LNCaP clone FGC (cell line): ENCODE data around the gene TLE7.

Experiments used
- DNase-seq: peaks from one replicate; pipeline ENCODE4 v3.0.0-alpha.2; 2011; ENCODE audit warnings: low read depth
- H3K4me3 ChIP-seq: 2 replicates; pipeline ENCODE4 v1.5.1; 2011; ENCODE audit warnings: mild to moderate bottlenecking, low read depth, low read length, control low read depth
- TF ChIP-seq, protein P1 (sequence below): IDR thresholded peaks from 2 replicates; pipeline ENCODE4 v1.5.1; 2012; ENCODE audit warnings: mild to moderate bottlenecking; ENCODE audit not compliant: control insufficient read depth, insufficient read depth; ENCODE audit errors: extremely low read depth

Gene TLE7

DNA sequence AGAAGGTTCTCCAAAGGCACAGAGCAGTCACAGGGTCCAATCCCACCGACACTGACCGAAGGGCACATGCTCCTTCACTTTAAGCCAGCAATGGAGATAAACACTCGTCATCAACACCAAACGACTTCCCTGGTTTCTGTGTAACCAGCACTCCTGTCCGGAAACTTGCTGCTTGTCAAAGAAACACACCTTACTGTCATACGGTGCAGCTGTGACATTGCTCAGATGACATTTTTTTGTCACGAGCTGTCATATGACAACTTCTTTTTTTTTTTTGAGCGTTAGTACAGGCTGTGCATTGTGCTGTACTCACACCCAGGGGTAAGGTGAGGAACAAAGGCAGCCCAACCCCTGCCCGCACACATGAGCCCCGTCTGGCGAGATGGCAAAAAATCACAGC is 39.2 kb downstream of the TLE7 start:
- H3K4me3 ChIP-seq, result no peak overlapping the region
- DNase-seq, result no peak
- TF ChIP-seq, protein P1, sequence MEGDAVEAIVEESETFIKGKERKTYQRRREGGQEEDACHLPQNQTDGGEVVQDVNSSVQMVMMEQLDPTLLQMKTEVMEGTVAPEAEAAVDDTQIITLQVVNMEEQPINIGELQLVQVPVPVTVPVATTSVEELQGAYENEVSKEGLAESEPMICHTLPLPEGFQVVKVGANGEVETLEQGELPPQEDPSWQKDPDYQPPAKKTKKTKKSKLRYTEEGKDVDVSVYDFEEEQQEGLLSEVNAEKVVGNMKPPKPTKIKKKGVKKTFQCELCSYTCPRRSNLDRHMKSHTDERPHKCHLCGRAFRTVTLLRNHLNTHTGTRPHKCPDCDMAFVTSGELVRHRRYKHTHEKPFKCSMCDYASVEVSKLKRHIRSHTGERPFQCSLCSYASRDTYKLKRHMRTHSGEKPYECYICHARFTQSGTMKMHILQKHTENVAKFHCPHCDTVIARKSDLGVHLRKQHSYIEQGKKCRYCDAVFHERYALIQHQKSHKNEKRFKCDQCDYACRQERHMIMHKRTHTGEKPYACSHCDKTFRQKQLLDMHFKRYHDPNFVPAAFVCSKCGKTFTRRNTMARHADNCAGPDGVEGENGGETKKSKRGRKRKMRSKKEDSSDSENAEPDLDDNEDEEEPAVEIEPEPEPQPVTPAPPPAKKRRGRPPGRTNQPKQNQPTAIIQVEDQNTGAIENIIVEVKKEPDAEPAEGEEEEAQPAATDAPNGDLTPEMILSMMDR, result no peak

DNA sequence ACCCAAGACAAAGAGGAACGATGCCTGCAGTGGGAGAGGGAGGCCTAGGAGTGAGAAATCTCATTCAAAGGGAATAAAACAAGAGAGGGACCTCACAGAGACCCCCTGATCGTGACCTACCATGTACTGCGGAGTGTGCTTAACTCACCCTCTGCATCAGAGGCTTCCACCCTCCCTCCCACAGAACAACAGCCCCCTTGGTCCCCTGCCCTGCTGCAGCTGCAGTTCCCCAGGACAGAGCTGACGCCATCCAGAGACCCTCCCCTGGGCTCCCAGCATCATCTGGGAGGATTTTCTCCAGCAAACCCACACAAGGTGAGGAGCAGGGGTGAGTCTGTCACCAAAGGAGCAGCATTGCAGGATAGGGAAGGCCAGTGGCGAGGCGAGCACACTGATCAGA is 39.8 kb downstream of the TLE7 start:
- H3K4me3 ChIP-seq, result no peak overlapping the region
- DNase-seq, result no peak
- TF ChIP-seq, protein P1, result no peak

DNA sequence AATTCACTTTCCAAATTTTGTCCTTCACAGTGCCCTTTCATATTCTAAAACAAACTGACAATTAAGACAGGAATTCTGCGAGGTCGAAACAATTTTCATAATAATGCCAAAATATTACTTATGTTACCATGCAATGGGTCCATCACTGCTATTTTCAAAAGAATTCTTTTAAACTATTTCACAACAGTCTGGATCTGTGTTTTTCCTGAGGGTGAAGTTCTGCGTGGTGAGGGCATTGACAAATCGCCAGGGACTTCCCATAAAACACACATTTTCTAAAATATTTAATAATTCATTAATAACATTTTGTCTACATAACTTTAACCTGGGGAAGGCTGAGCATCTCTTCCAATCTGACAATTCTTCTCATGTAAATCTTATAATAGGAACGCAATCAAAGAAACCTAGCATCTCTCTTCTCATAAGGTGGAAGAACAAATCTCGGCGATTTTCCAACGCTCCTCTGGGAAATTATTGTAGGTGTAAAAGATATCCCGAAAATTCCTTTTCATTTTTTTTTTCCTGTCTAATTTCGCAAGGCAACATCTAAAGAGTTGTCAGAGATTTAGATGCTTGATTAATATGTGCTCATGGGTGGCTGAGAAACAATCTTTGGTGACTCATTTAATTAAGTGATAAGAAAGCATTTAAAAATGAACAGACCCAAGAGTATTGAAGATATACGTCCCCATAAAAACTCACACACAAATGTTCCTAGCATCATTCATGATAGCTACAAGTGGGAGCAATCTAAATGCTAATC is 41.9 kb downstream of the TLE7 start:
- DNase-seq, result no peak
- H3K4me3 ChIP-seq, result no peak overlapping the region
- TF ChIP-seq, protein P1, result no peak

GRCh38 chr16:71396594-71396993 is 45.3 kb downstream of the TLE7 start:
- H3K4me3 ChIP-seq, result no peak overlapping the region
- TF ChIP-seq, protein P1, result no peak
- DNase-seq, result no peak

DNA sequence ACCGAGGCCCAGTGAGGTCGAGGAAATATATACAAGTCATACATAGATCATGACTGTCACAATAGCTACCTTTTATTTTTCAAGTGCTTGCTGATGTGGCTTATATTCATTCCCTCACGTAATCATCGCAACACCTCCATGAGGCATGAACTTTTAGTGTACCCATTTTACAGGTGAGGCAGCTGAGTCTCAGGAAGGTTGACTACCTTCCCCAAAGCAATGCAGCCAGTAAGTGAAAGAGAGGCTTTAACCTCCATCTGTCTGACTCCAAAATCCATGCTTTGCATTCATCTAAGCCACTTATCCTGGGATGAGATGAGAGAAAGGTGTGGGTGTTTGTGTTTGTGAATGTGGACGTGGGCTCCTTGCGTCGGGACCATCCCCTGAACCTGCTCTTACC is 52.5 kb downstream of the TLE7 start:
- DNase-seq, result no peak
- TF ChIP-seq, protein P1, result no peak
- no peak overlapping the region for H3K4me3 ChIP-seq

DNA sequence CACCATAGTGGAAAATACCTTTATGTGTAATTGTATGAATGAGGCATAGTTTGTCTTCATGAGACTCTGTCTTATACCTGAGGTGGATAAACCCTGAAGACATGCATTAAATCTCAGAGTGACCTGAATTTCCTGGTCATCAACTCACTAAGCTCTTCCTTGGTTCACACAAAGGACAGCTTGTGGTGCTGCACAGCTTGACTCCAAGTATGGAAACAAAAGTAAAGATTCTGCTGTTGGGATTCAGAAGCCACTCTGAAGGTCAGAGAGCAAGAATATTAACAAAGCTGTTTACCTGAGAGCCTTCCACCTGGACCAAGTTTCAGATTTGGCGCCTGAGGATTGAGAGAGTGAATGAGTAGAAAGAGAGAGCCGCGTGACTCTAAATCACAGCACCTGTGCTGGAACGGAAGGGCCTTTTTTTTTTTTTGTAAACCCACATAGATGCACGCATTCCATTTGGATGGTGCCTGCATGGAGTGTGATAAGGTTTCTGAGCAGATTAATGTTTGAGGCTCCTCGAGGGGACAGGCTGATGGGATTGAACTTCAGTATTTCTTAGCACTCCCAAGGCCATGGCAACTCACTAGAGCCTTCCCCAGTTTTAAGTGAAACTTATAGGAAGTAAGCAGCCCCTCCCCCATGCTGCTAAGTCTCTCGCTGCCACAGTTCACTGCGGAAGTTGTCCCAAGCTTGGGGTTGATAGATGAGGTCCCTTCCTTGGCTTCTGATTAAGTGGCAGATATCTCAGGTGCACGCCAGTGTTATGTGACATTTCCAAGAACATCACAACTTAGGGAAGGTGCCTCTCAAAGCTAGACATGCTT is 54.6 kb downstream of the TLE7 start:
- TF ChIP-seq, protein P1, result no peak
- no peak overlapping the region for H3K4me3 ChIP-seq
- no peak for DNase-seq
